COLO668 (cell line): ENCODE measurements around the gene P2RY6.

ENCODE experiments used
- DNase-seq: peaks from one replicate; lab custom pipeline; 2025; ENCODE audit not compliant: unreplicated experiment; lab: John Stamatoyannopoulos, UW

P2RY6 gene

DNA sequence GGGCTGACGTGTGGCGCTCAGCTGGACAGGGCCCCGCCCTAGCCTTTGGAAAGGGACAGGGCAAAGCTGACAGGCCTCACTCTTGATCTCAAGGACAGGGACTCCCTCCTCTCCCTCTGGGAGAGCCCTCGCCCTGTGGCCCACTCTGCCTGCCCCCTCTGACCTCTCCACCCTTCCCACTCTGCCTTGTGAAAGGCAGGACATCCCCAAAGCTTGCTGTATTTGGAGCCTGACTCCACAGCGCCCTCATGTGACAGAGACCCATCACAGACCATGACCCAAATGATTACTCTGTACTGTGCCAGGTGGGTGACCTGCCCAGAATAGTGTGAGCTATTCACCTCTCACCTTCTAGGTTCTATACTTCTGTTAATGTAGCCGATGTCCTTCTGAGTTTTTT, 35.3 kb upstream of the P2RY6 start:
- DNase-seq: no peak

DNA sequence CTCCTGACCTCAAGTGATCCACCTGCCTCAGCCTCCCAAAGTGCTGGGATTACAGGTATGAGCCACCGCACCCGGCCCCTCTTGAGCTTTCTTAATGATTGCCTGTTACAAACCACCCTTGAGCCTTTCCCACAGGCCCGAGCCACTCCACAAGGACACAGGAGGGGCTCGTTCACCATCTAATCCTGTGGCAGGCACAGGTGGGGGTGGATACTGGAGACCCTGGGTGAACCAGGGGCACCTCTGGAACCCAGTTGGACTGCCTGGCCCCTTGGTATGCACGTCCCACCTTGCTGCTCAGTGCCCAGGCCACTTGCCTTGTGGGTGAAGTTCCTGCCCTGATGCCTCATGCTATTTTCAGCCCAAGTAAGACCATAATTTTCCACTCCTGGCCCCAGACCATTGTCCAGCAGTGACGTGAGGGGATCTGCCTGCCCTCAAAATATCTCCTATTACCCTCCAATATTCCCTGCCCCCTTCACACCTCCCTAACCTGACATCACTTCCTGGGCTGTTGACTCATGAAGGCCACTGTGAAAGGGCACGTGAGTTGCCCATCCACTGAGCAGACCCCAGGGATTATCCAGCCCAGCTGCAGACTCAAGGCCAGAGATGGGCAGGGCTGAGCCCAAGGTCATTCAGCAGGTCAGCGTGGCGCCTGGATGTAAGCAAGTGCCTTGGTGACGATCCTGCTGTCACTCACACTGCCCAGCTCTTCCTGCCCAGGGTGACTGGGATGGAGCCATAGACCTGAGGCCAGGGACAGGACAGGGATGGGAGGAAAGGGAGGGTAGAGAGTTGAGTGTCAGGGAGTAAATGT, 34.5 kb upstream of the P2RY6 start:
- no peak for DNase-seq

DNA sequence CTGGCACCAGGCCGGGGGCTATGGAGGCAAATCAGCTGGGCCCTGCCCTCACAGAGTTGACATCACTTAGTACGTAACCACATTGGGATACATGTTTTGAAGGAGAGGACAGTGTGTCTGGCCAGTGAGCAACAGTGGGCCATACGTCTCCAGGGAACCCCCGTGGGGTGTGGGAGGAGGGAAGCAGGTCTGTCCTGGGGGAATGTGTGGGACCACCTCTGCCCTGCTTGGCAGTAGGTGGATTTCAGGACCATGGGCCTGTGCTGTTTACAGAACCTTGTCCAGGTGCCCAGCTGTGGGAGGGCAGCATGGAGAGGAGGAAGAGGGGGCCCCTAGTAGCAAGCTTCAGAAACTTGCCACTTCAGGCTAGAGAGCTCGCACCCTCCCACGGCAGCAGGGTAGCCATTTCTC, 33.0 kb upstream of the P2RY6 start:
- DNase-seq: no peak

DNA sequence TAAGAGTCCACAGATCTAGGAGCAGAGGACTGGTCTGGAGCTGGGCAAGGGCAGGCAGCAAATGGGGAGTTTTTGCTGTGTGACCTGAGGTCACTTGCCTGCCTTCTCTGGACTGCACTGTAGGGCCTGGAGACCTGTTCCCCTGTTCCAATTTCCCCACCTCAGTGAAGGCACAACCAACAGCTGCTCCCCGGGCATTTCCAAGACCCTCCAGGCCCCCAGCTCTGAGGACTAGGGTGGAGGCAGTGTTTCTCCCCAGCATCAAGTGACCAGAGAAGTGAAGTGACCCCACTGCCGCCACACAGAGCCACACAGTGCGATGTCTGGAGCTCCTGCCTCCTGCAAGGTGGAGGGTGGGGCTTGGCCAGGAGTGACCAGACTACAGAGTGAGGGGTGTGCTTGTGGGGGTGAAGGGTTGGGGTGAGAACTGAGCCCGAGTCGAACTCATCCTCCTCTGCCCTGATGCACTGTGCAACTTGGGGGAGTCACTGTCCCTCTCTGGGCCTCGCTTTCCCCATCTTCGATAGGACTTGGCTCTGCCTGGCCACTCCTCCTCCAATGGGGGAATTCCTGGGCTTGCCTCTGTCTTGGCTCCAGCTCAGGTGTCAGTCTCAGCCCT, 32.5 kb upstream of the P2RY6 start:
- DNase-seq: no peak

DNA sequence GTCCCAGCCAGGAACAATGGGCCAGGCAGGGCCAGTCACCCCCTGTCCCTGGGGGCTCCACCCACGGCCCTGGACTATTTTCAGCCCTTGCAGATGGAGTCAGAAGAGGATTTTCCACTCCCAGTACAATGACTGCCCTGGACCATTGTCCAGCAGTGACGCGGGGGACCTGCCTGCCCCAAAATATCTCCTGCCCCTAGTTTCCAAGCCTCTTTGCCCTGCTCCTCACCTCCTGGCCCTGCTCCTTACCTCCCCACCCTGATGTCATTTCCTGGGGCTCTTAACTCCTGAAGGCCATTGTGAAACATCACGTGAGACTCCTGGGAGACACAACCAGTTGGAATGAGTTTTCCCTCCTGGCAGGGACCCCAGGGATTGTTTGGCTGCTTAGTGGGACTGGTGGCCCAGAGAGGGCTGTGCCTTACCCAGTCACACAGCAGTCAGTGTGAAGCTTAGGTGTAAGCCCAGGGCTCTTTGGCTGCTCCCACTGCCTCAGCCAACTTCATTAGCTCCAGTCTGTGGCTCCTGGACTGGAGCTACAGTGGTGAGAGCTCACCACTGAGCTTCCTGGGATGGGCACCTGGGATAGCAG, 31.9 kb upstream of the P2RY6 start:
- no peak for DNase-seq

DNA sequence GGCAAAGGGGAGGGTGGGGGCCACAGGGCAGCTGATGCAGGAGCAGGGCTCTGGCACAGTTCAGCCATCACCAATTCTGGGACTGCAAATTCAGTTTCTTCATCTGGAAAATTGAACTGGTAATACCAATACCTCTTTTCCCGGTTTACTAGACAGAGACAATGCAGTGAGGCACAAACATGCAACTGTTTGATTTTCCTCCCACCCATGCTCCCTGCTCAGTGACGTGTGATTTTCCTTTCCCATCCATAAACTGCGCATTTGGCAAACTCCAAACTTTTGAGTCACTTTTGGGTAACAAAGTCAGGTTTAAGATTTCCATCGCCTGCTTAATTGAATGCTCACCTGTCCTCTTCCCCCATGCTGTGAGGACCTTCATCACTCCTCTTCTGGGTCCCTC, 30.8 kb upstream of the P2RY6 start:
- no peak for DNase-seq

DNA sequence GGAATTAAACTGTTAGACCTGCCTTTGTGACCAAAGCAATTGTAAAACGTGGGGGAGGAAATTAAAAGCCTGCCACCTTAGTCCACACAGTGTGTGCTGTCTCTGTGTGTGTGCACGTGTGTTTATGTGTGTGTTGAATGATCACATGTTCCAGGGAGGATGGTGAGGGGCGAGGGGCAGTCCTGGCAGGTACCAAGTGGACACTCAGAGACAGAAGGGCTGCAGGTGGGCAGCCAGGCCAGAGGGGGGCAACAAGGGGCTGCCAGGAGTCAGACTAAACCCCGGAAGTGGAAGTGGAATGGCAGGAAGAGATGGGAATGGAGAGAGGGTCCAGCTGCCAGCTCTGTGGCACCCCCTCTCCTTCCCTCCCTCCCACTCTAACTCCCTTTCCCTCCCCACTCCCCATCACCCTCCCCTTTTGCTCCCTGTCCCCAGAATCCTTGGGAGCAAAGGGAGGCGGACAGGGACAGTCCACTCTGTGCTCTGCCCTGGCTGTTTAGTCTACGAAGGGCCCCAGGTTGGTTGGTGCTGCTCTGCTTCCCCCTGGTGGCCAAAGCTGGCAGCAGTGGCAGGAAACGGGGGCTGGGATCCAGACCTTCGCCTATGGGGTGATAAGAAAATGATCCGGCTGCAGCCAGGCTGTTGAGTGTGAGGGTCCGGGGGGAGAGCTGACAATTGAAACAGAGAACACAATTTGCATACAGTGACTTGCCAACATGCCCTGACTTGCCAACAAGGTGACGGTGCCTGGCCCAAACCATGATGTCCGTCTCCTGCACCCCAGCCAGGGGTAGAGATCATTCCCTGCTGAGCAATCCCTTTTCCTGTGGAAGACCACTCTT, 29.7 kb upstream of the P2RY6 start:
- DNase-seq: peak; percentile 48

DNA sequence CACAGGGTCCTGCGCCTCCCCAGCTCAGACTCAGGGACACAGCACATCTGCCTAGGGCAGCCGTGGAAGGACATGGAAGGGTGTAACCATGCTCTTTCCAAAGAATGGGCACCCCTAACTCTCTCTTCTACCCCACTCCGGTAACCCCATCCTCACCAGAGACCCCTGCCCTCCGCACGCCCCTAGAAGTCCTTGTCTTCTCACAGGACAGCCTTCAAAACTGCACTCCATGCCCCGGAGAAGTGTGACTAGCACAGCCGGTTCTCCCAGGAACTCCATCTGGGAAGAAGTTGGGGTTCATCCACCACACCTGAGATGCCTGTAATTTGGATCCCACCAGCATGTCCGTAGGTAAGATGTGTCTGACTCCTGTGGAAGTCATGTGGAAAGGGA, 29.0 kb upstream of the P2RY6 start:
- DNase-seq: no peak

DNA sequence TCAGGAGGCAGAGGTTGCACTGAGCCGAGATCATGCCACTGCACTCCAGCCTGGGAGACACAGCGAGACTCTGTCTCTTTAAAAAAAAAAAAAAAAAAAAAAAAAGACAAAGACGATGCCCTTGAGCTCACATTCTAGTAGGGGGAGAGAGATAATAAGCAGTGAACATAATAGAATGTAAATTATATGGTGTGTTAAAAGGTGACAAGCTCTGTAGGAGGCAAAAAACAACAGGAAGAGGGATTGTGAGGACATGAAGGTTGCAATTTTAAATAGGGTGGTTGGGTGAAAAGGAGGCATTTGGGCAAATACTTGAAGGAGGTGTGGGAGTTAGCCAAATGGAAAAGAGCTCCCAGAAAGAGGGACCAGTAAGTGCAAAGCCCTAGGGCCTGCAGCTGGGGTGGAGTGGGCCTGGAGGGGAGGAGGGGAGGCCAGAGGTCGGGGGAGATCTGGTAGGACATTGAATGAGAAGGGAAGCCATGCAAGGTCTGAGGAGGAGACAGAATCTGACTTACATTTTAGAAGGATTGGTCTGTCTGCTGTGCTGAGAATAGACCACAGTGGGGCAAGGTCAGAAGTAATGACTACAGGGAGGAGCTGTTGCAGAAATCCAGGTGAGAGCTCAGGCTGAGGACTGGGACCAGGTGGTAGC, 27.4 kb upstream of the P2RY6 start:
- no peak for DNase-seq

DNA sequence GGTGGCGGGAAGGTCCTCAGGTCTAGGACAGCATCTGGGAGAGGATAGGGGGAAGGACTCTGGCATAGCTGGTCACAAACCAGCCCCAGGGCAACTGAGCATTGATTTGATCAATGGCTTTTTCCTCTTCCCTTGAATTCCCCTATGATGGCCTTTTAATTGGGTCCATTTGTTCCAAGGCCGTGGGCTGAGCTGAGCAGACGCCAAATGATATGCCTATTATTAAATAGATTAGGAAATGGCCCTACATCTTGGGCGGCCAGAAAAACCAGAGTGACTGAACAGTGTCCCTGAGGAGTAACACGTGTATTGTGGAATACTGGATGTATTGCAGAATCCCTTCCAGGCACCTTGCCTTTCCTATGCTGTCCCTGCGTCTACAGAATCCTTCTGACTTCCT, 26.7 kb upstream of the P2RY6 start:
- no peak for DNase-seq

DNA sequence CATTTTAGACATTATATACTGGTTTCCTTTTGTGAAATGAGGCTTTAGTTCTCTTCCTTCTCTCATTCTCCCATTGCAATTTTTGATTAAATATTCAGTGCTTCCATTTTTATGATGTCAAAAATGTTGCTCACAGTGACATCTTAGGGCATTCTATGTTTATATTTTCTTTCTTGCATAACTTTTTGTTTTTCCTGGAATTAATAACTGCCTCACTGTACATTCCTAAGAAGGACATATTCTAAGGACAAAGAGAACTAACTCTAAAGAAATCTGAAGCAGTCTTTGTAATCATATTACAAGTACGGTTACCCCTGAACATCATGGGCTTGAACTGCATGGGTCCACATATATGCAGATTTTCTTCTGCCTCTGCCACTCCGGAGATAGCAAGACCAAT, 25.8 kb upstream of the P2RY6 start:
- DNase-seq: no peak

DNA sequence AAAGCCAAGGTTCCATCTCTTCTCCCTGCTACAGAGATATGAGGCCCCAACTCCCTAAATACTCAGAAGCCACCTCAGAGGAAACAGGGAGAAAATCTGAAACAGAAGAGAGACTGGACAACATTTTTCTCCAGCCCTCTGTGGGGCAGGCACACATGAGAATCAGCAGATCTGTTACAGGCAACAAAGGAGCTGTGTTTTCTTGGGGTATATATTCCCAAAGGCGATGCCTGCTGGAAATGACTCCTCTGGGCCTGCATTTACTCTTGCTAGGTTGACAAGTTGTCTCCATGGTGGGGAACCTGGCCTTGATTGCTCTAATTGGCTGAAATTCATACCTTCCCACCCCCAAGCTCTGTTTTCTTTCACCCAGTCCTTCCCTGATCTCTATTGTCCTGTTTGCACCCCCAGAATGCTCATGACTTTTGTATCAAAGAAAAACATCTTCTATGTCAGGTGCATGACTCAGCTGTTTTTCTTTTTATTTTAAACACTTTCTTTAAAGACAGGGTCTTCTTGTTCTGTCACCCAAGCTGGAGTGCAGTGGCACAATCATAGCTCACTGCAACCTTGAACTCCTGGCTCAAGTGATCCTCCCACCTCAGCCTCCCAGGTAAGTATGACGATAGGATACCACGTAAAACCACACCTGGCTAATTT, 23.5 kb upstream of the P2RY6 start:
- no peak for DNase-seq

DNA sequence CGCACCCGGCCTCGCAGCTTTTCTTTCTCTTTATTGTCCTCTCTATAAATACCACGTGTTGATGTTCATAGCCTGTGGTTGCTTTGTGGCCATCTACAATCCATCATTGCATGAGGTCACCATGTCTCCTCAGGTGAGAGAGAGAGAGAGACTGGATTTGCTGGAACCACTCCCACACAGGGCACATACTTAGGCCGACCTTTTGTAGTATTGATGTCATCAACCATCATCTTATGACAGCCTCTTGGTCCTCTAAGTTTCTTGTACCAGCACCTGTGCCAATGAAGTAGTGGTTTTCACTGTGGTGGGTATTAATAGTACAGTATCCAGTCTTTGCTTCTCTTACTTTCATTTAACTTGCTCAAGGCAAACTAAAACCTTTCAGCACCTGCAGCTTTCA, 22.8 kb upstream of the P2RY6 start:
- no peak for DNase-seq

DNA sequence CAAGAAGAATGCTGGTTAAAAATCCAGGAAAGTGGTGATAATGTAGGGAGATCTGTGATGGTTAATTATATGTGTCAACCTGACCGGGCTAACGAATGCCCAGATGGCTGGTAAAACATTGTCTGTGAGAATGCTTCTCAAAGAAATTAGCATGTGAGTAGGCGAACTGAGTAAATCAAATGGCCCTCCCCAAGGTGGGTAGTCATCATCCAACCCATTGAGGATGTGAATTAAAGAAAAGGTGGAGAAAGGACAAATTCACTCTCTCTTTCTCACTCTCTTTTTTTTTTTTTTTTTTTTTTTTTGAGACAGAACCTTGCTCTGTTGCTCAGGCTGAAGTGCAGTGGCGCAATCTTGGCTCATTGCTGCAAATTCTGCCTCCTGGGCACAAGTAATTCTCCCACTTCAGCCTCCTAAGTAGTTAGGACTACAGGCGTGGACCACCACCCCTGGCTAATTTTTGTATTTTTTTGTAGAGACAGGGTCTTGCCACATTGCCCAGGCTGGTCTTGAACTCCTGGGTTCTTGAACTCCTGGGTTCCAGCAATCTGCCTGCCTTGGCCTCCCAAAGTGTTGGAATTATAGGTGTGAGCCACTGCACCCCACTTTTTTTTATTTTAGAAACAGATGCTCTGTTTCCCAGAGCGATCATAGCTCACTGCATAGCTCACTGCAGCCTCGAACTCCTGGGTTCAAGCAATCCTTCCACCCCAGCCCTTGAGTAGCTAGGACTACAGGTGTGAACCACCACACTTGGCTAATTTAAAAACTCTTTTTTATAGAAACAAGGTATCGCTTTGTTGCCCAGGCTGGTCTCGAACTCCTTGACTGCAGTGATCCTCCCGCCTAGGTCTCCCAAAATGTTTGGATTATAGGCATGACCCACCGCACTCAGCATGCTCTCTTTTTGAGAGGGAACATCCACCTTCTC, 22.0 kb upstream of the P2RY6 start:
- DNase-seq: no peak

DNA sequence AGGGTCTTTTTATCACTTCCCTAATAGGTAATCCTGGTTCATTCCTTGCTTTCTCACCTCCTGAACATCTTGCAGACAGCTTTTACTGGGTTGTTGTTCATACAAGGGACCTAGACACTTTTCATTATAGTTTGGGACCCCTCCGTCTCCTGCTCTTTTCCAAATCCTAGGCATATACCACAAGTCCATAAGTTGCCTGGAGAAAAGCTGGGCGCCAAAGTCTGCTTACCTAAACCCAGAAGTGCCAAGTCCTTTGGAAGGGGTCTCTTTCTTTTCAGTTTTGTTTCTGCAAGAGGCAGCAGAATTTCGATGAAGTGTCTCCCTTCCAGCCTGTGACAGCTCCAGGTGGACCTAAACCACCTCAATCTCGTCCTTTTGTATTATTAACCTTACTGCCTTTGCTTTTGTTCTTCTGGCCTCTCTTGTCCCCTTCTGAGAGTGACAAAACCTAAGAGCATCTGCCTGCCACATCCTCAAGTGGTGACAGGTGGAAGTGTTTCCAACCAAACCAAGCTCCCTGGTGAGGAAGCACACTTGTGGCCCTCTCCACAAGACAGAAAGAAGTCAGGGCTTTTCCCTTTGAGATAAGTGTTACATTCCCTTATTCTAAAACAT, 19.5 kb upstream of the P2RY6 start:
- DNase-seq: no peak

DNA sequence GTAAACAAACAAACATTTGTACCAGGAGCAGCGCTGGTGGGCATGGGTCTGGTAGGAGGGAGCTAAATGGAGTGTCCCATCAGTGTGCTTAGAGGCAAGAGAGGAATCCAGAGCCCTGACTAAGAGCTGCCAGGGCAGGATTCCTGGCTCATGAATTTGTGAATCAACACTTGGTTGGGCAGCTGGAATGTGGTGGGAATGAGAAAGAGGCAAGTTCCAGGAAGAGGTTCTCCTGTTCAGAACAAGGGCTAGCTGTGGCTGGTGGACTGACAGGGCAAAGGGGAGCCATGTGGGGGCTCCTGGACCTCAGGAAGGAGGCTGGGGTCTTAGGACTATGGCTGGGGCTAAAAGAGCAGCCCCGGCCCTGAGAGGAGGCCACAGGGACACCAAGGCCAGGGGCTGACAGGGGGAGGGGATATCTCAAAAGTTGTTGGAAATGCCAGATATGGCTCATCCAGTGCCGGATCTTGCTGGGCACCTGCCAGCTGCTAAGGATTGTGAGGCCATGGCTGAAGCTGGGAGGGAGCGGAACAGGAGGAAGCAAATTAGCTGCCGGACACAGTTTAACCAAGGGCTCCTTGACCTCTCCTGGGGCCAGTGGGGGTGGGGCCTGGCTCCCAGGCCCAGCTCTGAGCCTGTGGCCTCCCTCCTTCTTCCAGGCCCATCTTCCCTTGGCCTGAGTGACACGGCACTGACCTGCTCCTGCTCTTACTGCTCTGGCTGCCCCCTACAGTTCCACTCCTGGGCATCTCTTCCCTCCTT, 14.6 kb upstream of the P2RY6 start:
- no peak for DNase-seq

DNA sequence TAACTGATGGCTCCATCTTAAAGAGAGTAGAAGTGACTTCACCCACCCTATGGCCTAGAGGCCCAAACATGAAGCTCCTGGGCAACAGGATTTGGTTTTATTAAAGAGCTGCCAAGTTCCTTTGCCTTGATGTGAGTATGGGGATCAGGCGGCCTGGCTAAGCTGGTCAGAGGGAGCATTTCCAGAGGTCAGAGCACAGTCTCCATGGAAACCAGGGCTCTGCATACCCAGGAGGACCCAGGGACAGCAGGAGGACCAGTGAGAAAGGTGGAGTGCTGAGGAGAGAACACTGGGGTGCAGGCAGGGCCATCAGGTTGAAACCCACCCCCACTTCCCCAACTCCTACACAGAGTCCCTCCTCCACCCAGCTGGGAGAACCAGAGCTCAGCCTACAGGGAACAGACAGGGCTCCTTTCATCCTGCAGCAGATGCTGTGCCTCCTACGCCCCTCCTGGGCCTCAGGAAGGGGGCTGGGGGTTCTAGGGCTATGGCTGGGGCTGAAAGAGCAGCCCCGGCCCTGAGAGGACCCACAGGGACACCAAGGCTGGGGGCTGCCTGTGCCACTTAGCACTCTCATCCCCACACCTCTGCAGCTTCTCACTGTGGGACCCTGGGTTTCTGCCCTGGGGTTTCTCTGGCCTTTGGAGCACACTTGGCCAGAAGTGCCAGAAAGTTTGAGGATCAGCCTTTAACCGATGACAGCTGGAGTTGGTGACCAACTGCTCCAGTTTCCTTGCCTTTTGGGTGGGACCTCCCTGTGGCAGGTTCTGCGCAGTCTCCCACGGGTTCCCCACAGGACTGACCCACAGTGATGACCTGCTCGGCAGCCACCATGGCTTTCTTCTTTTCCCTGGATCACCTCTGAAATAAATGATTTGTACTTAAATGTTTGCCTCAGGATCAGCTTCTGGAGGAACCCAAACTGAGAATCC, 13.8 kb upstream of the P2RY6 start:
- no peak for DNase-seq
